HG02938 (cell line): Measurements from ENCODE around the gene HTR6.

Experiments
- ATAC-seq: cut with Tn5 transposase; IDR thresholded peaks from one replicate; pipeline ENCODE4 v1.9.1; 2021; ENCODE audit warnings: mild to moderate bottlenecking, moderate library complexity; ENCODE audit not compliant: unreplicated experiment

Gene HTR6

GRCh38 chr1:19687414-19687813, 22.7 kb downstream of the HTR6 start:
- ATAC-seq: no peak

DNA sequence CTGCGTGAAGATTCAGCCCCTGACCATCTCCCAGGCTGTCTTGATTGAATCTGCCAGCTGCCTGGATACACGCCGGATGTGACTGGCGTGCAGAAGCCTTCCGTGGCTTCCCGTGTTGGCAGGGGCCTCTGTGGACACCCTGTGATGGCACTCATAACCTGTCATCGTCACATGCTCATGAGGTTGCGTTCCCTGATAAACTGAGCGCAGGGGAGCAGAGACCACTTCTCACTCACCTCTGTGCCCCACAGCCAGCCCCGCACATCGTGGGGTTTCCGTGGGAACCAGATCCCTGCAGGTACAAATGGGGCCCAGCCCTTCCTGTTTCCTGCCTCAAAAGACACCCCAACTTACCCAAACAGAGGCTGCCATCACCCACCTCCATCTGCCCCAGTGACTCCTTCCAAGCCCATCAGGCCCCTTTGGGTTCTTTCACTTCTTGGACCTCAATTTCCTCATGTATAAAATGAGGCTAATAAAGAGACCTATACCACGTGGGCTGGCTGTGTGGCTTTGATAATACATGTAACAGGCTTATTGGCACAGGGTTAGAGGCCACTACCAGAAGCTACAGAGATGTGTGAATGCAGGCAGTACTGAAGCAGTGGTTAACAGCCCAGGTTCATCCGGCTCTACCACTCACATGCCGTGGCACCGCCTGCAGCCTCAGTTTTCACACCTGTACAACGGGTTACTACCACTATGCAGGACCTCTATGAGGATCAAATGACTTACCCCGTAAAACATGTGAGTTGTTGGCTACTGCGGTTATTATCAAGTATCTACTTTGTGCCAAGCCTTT, 23.6 kb downstream of the HTR6 start:
- no peak for ATAC-seq

- ATAC-seq: no peak
Observed at GRCh38 chr1:19689085-19689757, 24.5 kb downstream of the HTR6 start.

DNA sequence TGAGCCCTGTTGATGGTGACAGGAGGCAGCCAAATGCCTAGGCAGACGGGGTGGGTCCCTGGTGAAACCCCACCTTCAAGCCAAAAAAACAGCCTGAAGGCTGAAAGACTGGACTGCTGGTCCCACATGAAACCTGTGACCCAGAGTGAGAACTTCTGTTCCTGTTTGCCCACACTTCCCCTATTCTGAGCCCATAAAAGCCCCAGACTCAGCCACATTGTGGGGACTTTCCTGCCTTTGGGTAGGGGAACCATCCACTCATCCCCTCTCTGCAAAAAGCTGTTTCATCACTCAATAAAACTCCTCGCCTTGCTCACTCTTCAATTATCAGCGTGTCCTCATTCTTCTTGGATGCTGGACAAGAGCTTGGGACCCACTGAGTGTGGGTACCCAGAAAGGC, 25.2 kb downstream of the HTR6 start:
- no peak for ATAC-seq

GRCh38 chr1:19690342-19690741, 25.7 kb downstream of the HTR6 start:
- ATAC-seq: no peak

DNA sequence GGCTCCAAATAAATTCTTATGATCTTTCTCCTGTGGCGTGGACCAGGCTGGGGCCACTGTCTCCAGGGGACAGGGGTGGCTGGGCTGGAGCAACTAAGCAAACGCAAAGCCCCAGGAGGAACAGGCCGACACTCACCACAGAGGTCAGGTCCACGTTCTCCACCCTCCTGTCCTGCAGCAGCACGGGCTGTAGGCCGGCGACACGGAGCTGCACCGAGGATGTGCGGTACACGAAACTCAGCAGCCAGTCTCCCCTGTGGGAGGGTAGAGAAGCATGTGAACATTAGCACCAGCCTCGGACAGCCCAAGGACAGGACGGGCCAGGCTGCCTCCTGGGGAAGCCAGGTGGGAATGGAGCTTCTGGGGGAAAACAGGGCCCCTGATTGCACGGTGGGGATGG, 29.6 kb downstream of the HTR6 start:
- no peak for ATAC-seq

- ATAC-seq: no peak
Observed at GRCh38 chr1:19695772-19696171, 31.1 kb downstream of the HTR6 start.

DNA sequence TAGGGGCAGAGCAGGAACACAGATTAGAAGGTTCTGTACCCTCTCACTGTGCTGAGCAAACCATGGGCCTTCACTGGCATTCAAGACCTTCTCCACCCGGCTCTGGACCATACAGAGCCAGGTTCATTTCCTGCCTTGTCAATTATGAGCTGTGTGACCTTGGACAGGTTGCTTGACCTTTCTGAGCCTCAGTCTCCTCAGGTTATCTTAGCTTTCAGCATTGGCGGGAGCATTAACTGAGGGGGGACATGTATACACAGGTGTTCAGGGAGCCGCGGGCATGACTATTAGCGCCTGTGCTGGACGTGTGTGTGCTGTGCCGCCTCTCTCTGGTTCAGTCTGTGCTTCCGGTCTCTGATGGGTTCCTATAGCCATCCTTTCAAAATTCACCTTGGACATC, 32.1 kb downstream of the HTR6 start:
- ATAC-seq: no peak

DNA sequence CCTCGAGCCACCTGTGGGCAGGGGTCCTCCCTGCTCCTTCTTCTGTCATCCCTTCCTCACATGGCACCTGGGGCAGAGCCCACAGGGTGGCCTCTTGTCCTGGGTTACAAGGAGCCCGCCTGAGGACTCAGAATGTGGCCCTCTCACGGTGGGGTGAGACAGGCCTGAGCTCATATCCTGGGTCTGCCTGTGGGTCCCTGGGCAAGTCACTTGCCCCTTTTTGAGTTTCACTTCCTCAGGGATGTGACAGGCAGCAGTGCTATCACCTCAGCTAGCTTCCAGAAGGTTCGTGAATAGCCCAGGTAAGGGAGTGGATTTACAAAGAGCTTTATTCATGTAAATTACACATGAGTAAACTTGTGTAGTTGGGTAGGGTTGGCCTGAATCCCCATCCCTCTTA, 33.5 kb downstream of the HTR6 start:
- ATAC-seq: no peak

DNA sequence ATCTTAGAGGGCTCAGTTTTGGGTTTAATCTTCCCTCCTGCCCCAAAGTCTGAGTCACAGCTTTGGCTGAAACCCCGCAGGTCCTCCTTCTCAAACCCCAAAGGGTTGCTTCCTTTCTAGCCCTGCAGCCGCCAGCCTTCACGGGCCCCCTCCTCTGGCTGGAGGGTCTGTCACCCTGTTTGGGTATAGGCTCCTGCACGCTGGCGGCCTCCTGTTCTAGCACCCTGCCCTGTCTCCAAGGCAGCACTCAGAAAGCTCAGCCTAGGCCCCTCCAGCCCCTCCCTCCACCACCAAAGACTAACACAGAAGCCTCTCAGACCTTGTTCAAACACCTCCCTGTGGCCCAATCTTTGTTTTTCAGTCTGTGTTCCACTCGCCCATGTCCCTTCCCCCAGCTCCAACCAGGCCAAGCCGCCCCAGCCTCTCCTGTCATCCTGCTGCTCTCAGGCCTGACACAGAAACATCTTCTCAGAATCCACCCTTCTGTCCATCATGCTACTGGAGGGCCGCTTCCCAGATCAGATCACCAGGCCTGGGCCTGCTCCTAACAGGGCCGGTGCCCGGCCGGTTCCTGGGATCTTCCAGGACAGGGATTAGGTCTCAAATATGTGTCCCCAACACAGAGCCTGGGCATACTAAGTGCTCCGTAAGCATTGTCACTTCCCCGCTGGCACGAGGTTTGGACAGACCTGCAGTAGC, 35.6 kb downstream of the HTR6 start:
- no peak for ATAC-seq

DNA sequence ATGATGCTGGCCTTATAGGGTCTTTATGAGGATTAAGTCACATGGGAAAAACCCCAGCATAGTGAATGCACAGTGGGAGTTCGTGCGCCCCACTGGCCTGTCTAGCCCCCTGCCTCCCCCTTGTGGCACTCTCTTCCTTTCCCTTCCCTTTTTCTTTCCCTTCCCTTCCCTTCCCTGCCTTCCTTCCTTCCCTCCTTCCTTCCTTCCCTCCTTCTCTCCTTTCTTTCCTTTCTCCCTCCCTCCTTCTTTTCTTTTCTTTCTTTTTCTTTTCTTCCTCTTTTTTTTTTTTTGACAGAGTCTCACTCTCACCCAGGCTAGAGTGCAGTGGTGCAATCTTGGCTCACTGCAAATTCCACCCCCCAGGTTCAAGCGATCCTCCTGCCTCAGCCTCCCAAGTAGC, 38.6 kb downstream of the HTR6 start:
- no peak for ATAC-seq

DNA sequence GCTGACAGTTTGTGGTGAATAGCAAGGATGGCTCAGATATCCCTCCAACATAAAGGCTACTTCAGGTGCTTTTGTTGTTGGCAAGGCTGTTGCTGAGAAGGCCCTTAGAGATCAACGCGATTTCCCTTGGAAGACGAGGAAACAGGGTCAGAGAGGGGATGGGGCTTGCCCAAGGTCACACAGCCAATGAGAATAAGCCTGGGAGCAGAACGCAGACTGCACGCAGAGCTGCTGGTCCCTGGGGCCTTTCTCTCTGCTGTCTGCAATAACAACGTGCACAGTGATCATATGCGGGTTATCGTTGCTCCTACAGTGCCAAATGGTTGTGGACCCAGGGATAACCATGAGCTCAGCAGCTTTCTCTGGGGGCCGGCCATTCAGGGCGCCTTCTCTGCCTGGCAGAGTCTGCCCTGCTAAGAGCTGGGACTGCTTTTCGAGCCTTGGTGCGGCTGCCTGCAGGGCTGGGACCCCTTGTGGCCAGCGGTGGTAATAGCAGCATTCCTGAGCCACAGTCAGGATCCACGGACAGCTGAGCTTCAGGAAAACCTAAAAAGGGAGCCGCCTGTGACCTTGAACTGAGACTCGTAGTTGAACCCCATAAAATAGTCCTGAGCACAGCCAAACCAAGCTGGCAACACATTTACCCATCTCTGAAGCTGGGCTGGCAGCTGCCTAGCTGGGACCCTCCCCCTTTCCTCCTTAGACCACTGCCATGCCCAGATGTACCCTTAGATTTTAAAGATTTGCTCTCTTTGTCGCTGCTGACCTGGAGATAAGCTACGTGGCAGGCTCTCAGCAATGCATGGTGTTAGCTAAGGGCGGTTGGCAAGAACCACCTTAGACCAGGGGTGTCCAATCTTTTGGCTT, 39.8 kb downstream of the HTR6 start:
- ATAC-seq: no peak

- no peak for ATAC-seq
Observed at GRCh38 chr1:19705464-19705863, 40.8 kb downstream of the HTR6 start.

DNA sequence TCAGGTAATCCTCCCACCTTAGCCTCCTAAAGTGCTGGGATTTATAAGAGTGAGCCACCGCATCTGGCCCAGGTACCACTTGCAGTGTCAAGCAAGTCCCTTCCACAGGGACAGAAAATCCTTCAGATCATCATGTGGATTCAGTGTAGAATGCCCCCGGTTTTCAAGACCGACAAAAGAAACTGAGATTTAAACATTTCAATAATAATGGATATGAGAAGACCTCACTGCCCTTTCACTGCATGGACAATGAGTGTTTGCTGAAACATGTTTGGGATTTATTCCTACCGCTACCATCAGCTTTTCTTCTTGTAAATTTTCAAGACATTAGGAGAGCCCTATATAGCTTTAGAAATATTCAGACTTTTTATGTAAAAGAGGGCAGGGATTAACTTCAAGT, 41.5 kb downstream of the HTR6 start:
- no peak for ATAC-seq

DNA sequence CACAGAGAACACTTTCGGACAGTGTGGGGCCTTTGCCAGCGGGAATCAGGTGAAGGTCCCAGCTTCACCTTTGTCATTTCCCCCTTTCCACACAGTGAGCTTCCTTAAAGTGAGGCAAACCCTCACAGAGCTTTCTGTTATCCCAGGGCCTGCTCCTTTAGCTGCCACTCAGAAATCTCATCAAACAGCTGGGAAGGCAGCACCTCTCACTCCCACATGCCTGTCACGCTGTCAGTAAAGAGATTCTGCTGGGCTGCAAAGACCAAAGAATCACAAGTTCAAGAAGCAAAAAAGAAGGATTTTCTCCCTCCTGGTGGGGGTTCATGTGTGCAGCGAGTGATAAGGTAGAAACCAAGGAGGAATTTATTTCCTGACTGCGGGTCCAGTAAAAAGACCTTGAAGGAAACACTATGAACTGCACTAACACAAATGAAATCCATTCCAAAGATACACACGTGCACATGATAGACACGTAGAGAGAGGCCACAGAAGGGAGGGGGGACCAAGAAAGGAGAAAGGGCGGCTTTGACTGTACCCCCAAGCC, 44.0 kb downstream of the HTR6 start:
- ATAC-seq: no peak

- ATAC-seq: no peak
Observed at GRCh38 chr1:19709260-19709793, 44.7 kb downstream of the HTR6 start.

GRCh38 chr1:19710825-19711611, 46.3 kb downstream of the HTR6 start:
- no peak for ATAC-seq

DNA sequence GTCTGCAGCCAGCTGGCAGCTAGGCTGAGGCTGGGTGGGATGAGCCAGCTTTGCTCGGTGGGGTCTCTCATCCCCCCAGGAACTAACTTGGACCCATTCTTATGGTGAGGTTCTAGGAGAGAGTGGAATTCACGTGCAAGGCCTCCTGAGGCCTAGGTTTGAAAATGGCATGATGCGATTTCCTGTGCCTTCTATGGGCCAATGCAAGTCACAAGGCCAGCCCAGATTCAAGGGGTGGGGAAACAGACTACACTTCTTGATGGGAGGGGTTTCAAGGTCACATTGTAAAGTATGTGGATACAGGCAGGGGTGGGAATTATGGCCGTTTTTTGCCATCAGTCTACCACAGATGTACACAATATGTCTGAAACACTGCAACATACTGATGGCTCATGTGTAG, 48.3 kb downstream of the HTR6 start:
- ATAC-seq: no peak

DNA sequence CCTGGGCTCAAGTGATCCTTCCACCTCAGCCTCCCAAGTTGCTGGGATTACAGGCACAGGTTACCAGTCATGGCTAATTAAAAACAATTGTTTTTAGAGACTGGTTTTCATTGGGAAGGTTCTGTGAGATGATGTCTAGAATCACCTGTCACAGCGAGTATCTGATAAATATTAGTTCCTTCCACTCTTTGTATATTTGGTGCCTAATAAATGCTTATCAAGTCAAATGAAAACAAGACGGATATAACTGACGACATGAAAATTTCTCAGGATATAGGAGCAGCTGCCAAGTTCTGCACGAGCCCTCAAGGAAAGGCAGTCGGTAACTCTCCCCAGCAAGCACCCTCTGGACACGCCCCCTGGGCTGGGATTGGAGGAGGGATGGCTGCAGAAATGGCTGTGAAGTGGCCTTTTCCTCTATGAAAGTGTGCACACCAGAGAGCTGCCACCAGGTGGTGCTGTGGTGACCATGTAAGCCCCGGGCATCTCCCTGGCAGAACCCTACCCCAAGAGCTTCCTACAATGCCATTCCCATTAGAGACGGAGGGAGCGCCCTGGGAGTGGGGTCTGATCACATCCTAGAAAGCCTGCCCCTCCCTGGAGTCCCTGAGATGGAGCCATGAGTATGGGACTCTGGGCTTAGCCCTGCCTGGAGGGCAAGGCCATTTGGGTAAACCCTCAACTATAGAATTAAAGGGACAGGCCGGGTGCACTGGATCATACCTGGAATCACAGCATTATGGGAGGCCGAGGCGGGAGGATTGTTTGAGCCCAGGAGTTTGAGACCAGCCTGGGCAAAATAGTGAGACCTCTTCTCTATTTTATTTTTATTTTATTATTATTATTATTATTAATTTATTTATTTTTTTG, 50.9 kb downstream of the HTR6 start:
- ATAC-seq: no peak
